ENCODE data around the gene CTIF.

CTIF gene

GRCh38 chr18:48842259-48843061 is 303.6 kb downstream of the CTIF start:
- no peak for DNase-seq

- no peak for DNase-seq
Observed at GRCh38 chr18:48843162-48843561, 304.3 kb downstream of the CTIF start.

- no peak for DNase-seq
Observed at GRCh38 chr18:48843596-48843995, 304.8 kb downstream of the CTIF start.

GRCh38 chr18:48844271-48844670 is 305.4 kb downstream of the CTIF start:
- no peak for DNase-seq

- DNase-seq, result no peak
Observed at GRCh38 chr18:48845174-48845573, 306.3 kb downstream of the CTIF start.

GRCh38 chr18:48846423-48846932 is 307.6 kb downstream of the CTIF start:
- DNase-seq, result no peak

DNA sequence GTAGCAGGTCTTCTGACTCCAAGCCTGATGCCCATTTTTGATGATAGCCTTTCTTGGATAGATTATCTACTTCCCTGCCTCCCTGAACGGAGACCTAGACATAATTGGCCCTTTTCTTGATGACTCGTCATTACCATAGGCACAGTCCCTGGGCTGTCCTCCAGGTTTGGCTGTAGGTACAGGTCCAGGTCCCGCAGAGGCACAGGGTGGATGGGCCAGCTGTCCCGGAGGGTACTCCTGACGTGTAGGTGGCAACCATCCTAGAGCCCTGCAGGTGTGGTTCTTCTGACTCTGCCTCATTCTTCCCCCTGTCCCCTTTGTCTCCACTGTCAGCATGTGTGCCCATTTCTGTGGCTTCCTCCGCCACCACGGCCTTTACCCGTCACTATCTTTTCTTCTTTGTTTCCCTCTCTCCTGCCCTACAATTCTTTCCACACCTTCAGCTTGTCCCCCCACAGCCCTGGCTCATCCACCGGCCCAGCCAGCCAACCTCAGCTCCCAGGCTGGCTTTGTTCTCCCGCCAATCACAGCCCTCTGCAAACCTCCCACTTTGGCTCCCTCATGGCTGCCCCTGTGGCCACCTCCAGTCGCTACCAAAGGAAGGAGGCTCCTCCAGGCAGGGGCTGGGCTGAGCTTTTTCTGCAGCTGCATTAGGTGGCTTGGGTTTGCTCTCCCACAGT is 309.1 kb downstream of the CTIF start:
- DNase-seq, result no peak

- no peak for DNase-seq
Observed at GRCh38 chr18:48848641-48849143, 309.9 kb downstream of the CTIF start.

DNA sequence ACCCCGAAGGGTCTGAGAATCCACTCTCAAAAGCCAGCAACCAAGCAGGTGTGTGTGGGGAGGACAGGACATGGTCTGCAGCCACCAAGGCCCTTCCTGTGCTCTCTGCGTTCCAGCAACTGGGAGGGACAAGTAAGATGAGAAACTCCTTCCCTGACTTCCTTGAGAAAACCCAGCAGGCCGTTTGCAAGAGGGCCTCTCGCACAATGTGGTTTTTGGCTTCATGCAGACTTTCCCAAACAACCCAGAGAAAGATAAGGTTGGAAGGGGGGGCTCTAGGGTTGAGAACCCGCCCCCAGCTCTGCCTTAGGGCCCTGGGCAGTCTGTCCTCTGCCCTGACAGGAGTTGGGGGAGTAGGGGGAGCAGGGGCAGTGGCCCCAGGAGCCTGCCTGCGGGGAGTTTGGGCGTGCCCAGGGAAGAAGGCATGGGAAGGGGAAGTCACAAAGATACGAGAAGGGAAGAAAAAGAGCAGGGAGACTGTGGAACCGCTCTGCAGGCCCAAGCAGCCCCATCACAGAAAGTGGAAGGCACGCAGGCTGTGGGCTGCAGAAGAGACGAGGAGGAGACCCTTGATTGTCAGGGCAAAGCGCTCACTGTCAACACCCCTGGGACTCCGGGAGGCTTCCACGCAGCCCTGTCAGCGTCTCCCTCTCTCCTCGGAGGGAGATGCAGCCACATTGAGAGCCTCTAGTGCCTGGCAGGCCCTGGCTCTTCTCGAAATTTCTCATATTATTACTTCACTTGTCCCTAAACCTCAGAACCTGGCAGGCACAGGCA is 312.2 kb downstream of the CTIF start:
- no peak for DNase-seq

GRCh38 chr18:48851599-48851960 is 312.7 kb downstream of the CTIF start:
- DNase-seq, result no peak

GRCh38 chr18:48852292-48852691 is 313.5 kb downstream of the CTIF start:
- DNase-seq, result no peak

- no peak for DNase-seq
Observed at GRCh38 chr18:48852794-48853193, 314.0 kb downstream of the CTIF start.

- DNase-seq, result no peak
Observed at GRCh38 chr18:48853588-48853987, 314.8 kb downstream of the CTIF start.

DNA sequence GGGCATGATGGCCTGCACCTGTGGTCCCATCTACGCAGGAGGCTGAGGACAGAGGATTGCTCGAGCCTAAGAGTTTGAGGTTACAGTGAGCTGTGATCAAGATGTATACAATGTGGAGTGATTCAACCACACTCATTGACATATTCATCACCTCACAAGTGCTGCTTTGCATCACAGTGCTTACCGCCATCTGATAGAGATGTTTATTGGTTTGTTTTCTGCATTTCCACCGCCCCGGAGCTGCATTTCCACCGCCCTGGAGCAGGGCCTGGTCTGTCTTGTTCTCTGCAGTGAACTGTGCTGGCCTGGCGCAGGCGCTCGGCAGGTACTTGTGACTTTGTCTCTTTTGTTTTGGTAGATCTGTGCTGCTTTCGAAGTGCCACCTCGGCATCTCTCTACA is 315.9 kb downstream of the CTIF start:
- DNase-seq, result no peak

- DNase-seq, result no peak
Observed at GRCh38 chr18:48855422-48856377, 316.9 kb downstream of the CTIF start.

DNA sequence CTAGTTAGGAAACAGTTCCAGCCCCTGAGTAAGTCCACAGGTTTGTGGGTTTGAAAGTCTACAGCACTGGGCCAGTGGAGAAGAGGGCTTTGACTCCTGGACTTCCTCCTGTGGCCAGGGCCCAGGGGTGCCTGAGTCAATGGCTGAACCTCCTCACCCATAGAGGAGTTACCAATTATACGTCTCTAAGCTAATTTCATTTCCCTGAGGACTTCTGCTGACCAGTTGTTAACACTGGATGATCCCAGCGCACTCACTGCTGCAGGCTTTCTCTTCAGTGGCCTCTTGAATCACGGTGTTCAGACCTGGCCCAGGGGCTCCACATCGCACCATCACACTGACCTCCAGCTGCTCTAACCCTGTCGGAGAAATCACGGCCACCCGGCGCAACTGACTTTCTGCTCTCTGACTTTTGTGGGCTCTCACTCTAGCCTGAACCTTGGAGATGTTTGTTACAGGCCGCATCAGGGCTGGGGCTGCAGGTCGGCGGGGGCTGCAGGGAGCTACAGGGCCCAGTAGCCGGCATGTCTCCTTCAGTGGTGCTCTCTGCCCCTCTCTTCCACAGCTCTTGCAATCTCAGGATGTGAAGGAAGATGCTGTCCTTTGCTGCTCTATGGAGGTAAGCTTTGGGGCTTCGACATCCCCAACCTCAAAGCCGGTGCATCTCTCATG is 318.3 kb downstream of the CTIF start:
- DNase-seq, result no peak

- DNase-seq, result no peak
Observed at GRCh38 chr18:48858676-48859075, 319.8 kb downstream of the CTIF start.

DNA sequence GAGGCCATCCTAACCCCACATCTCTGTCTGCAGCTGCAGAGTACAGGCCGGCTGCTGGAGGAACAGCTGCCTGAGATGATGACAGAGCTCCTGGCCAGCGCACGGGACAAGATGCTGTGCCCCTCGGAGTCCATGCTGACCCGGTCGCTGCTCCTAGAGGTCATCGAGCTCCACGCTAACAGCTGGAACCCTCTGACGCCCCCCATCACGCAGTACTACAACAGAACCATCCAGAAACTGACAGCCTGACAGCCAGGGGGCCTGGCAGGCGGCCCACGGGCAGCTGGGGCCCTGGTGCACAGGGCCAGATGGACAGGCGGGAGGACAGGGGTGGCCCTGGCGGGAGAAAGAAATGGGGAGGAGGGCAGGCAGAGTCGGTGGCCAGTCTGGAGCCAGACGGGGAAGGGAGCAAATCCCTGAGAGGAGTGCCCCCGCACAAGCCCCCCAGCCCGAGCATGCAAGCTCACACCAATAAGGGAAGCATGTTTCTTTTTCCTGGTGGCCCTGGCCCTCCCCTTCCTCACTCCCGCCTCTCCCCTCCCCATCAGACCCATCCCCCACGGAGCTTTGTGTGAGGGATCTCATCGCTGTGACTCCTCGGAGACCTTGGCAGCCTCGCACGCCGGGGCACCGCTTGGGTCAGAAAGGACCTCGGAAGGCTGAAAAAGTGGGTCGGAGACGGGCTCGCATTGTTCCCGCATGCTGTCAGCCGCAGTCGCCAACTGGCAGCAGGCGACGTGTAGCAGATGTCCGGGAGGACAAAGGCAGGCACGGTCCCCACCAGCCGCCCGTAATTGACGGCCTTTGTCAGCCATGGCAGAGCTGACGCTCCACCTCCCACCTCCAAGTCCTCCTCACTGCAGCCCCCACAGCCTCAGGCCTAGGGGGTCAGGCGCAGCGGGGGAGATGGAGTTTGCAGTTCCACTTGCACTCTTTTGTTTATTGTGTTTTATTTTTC is 320.8 kb downstream of the CTIF start:
- DNase-seq, result no peak

GRCh38 chr18:48860269-48861180 is 321.7 kb downstream of the CTIF start:
- DNase-seq, result no peak

All from SW 1271 (cell line).